Natural killer cell treated with Interleukin-12 subunit alpha and Interleukin-12 subunit beta and Interleukin-15 and Interleukin-18, amount 100 ng/mL, for 72 hours (primary cell): ENCODE data around the gene ALCAM. TPM values are rescaled to one million over a fixed set of nuclear protein-coding genes. Genes with fewer than 3 reads are reported as not detected.

Source experiments
- ATAC-seq, 2 donors: fragments of 150-1000 bp; cut with Tn5 transposase in 1 of 2; sonication (Bioruptor Pico), chemical (Tn5 transposase) in 1 of 2; 2 replicates each; pipeline ENCODE4 v1.10.0; 2021
- DNase-seq: peaks from one replicate; pipeline ENCODE4 v3.0.0; 2022; ENCODE audit warnings: low spot score
- H3K27ac Mint-ChIP-seq, 2 donors: 1 replicate in 1 of 2; 2 replicates in 1 of 2; pipeline ENCODE4 v1.8.0; 2022; ENCODE audit warnings: mixed read lengths in 2 of 2, mild to moderate bottlenecking in 1 of 2, moderate library complexity in 1 of 2
- H3K27me3 Mint-ChIP-seq, 2 donors: 1 replicate in 1 of 2; 2 replicates in 1 of 2; pipeline ENCODE4 v1.8.0; 2022; ENCODE audit warnings: mixed read lengths in 2 of 2
- H3K36me3 Mint-ChIP-seq: one replicate; pipeline ENCODE4 v1.8.0; 2022; ENCODE audit warnings: mixed read lengths
- H3K4me1 Mint-ChIP-seq, 2 donors: 1 replicate in 1 of 2; 2 replicates in 1 of 2; pipeline ENCODE4 v1.8.0; 2022; ENCODE audit warnings: low read depth in 2 of 2, mixed read lengths in 2 of 2, mild to moderate bottlenecking in 1 of 2
- H3K4me3 Mint-ChIP-seq: one replicate; pipeline ENCODE4 v1.8.0; 2022; ENCODE audit warnings: mixed read lengths
- H3K9me3 Mint-ChIP-seq: 2 replicates; pipeline ENCODE4 v1.8.0; 2022; ENCODE audit warnings: mixed read lengths
- total RNA-seq, 2 donors: library from RNA; stranded (reverse); gene quantifications; one replicate each; pipeline ENCODE4 v1.2.3, GENCODE V29; 2022

The ALCAM gene
- total RNA-seq, 2 donors from 2014 or later, result 8.0 to 9.0 TPM

- ATAC-seq (no peak), DNase-seq (no peak)
- Mint-ChIP-seq H3K9me3 (peaks cover 2% of the 10 kb centered on the region), H3K27me3 (peaks cover 13 to 35% of the 10 kb centered on the region in 2 donors), H3K4me1 (no peaks in the 10 kb centered on the region), H3K27ac (no peak overlapping the region), H3K36me3 (no peaks in the 10 kb centered on the region), H3K4me3 (no peak overlapping the region)
Observed at GRCh38 chr3:105348307-105348706, 18.4 kb upstream of the ALCAM start.

- H3K4me3 Mint-ChIP-seq, result no peak overlapping the region
- H3K4me1 Mint-ChIP-seq, result peaks cover 4 to 5% of the 10 kb centered on the region in 2 donors
- peaks cover 24 to 50% of the 10 kb centered on the region in 2 donors for H3K27me3 Mint-ChIP-seq
- no peak for DNase-seq
- no peak for ATAC-seq
- peaks cover 6% of the 10 kb centered on the region for H3K9me3 Mint-ChIP-seq
- H3K27ac Mint-ChIP-seq, result no peak overlapping the region
- peaks cover 9% of the 10 kb centered on the region for H3K36me3 Mint-ChIP-seq
Observed at GRCh38 chr3:105349684-105350387, 16.9 kb upstream of the ALCAM start.

- ATAC-seq (no peak), DNase-seq (no peak)
- Mint-ChIP-seq H3K27me3 (peaks cover 35 to 70% of the 10 kb centered on the region in 2 donors), H3K4me1 (peaks cover 4 to 5% of the 10 kb centered on the region in 2 donors), H3K27ac (no peak overlapping the region), H3K36me3 (peaks cover 11% of the 10 kb centered on the region), H3K4me3 (no peak overlapping the region), H3K9me3 (peaks cover 4% of the 10 kb centered on the region)
Observed at GRCh38 chr3:105351821-105352220, 14.9 kb upstream of the ALCAM start.

GRCh38 chr3:105352976-105353375 is 13.7 kb upstream of the ALCAM start:
- H3K9me3 Mint-ChIP-seq, result peaks cover 4% of the 10 kb centered on the region
- H3K27me3 Mint-ChIP-seq, result peaks cover 38 to 76% of the 10 kb centered on the region in 2 donors
- ATAC-seq (no peak), DNase-seq (no peak)
- no peak overlapping the region for H3K4me3 Mint-ChIP-seq
- peaks cover 4 to 5% of the 10 kb centered on the region in 2 donors for H3K4me1 Mint-ChIP-seq
- no peak overlapping the region for H3K27ac Mint-ChIP-seq
- peaks cover 11% of the 10 kb centered on the region for H3K36me3 Mint-ChIP-seq

- no peak for DNase-seq
- Mint-ChIP-seq H3K4me3 (peak overlapping the region; percentile 0), H3K4me1 (peaks cover 4 to 5% of the 10 kb centered on the region in 2 donors), H3K27me3 (peaks cover 38 to 75% of the 10 kb centered on the region in 2 donors), H3K27ac (no peak overlapping the region), H3K36me3 (peaks cover 11% of the 10 kb centered on the region), H3K9me3 (peaks cover 4% of the 10 kb centered on the region)
- ATAC-seq, result no peak
Observed at GRCh38 chr3:105353485-105354161, 13.1 kb upstream of the ALCAM start.

- Mint-ChIP-seq H3K9me3 (peaks cover 4% of the 10 kb centered on the region), H3K4me1 (peaks cover 4 to 5% of the 10 kb centered on the region in 2 donors), H3K27me3 (peaks cover 37 to 67% of the 10 kb centered on the region in 2 donors), H3K36me3 (peaks cover 11% of the 10 kb centered on the region), H3K27ac (no peak overlapping the region), H3K4me3 (peak overlapping the region; percentile 0)
- ATAC-seq (no peak), DNase-seq (no peak)
Observed at GRCh38 chr3:105354429-105354828, 12.3 kb upstream of the ALCAM start.

GRCh38 chr3:105355408-105356061 is 11.2 kb upstream of the ALCAM start:
- peaks cover 4 to 5% of the 10 kb centered on the region in 2 donors for H3K4me1 Mint-ChIP-seq
- H3K4me3 Mint-ChIP-seq, result no peak overlapping the region
- peaks cover 37 to 60% of the 10 kb centered on the region in 2 donors for H3K27me3 Mint-ChIP-seq
- H3K9me3 Mint-ChIP-seq, result peaks cover 4% of the 10 kb centered on the region
- DNase-seq (no peak), ATAC-seq (no peak)
- peaks cover 11% of the 10 kb centered on the region for H3K36me3 Mint-ChIP-seq
- H3K27ac Mint-ChIP-seq, result no peak overlapping the region

- Mint-ChIP-seq H3K4me1 (peaks cover 4 to 5% of the 10 kb centered on the region in 2 donors), H3K4me3 (no peak overlapping the region), H3K36me3 (peaks cover 11% of the 10 kb centered on the region), H3K27ac (no peak overlapping the region), H3K27me3 (peaks cover 36 to 57% of the 10 kb centered on the region in 2 donors), H3K9me3 (peaks cover 4% of the 10 kb centered on the region)
- no peak for DNase-seq
- ATAC-seq, result no peak
Observed at GRCh38 chr3:105356396-105356795, 10.3 kb upstream of the ALCAM start.

- Mint-ChIP-seq H3K36me3 (peaks cover 11% of the 10 kb centered on the region), H3K4me1 (peaks cover 4 to 5% of the 10 kb centered on the region in 2 donors), H3K9me3 (peaks cover 4% of the 10 kb centered on the region), H3K4me3 (no peak overlapping the region), H3K27ac (no peak overlapping the region), H3K27me3 (peaks cover 36 to 56% of the 10 kb centered on the region in 2 donors)
- DNase-seq (no peak), ATAC-seq (no peak)
Observed at GRCh38 chr3:105356988-105357387, 9.7 kb upstream of the ALCAM start.

- Mint-ChIP-seq H3K27me3 (peaks cover 27 to 47% of the 10 kb centered on the region in 2 donors), H3K4me3 (no peak overlapping the region), H3K4me1 (peaks cover 2 to 3% of the 10 kb centered on the region in 2 donors), H3K36me3 (peaks cover 8% of the 10 kb centered on the region), H3K9me3 (peaks cover 3% of the 10 kb centered on the region), H3K27ac (no peak overlapping the region)
- DNase-seq (no peak), ATAC-seq (peak in 1 of 2 donors; percentile 50)
Observed at GRCh38 chr3:105359098-105359762, 7.5 kb upstream of the ALCAM start.

GRCh38 chr3:105360003-105360402 is 6.7 kb upstream of the ALCAM start:
- no peaks in the 10 kb centered on the region for H3K9me3 Mint-ChIP-seq

GRCh38 chr3:105362021-105362665 is 4.6 kb upstream of the ALCAM start:
- Mint-ChIP-seq H3K36me3 (no peaks in the 10 kb centered on the region), H3K9me3 (no peaks in the 10 kb centered on the region), H3K27ac (no peak overlapping the region), H3K4me3 (no peak overlapping the region), H3K27me3 (peaks cover 23 to 36% of the 10 kb centered on the region in 2 donors), H3K4me1 (peaks cover 13 to 16% of the 10 kb centered on the region in 2 donors)
- DNase-seq (no peak), ATAC-seq (no peak)

More at GRCh38 chr3:105360003-105360402, 6.7 kb upstream of the ALCAM start:
- H3K27ac Mint-ChIP-seq, result no peak overlapping the region
- H3K36me3 Mint-ChIP-seq, result peaks cover under 1% of the 10 kb centered on the region
- H3K27me3 Mint-ChIP-seq, result peaks cover 24 to 47% of the 10 kb centered on the region in 2 donors
- H3K4me3 Mint-ChIP-seq, result no peak overlapping the region
- peaks cover 0 to 2% of the 10 kb centered on the region in 2 donors for H3K4me1 Mint-ChIP-seq
- DNase-seq (no peak), ATAC-seq (no peak)

- no peak for DNase-seq
- H3K27ac Mint-ChIP-seq, result no peak overlapping the region
- peaks cover 30% of the 10 kb centered on the region in 2 donors for H3K4me1 Mint-ChIP-seq
- no peak overlapping the region for H3K4me3 Mint-ChIP-seq
- H3K36me3 Mint-ChIP-seq, result no peaks in the 10 kb centered on the region
- H3K9me3 Mint-ChIP-seq, result no peaks in the 10 kb centered on the region
- peaks cover 22 to 34% of the 10 kb centered on the region in 2 donors for H3K27me3 Mint-ChIP-seq
- no peak for ATAC-seq
Observed at GRCh38 chr3:105364128-105364527, 2.6 kb upstream of the ALCAM start.
